Astrocyte of the spinal cord (primary cell): Measurements from ENCODE around the gene PIEZO2.
"Not testable (repeated sequence)": the region's sequence is repeated elsewhere in the genome, so short reads cannot be mapped to it uniquely, and the experiment has no call there.

Source experiments
- DNase-seq: peaks from one replicate; pipeline ENCODE4 v3.0.0; 2011; ENCODE audit warnings: low read depth, low spot score
- H3K4me3 ChIP-seq: 2 replicates; pipeline ENCODE4 v1.5.1; 2011; ENCODE audit warnings: low read depth, mild to moderate bottlenecking, low read length, moderate library complexity
- CTCF ChIP-seq: IDR thresholded peaks from 2 replicates; pipeline ENCODE4 v1.5.1; 2012; ENCODE audit warnings: low read depth, mild to moderate bottlenecking, low read length, inconsistent platforms
- in situ Hi-C: cut with HindIII; loops from 2 replicates; pipeline ENCODE4 v1.10.0; 2017; ENCODE audit warnings: low sequenced_read_pairs

Gene PIEZO2

GRCh38 chr18:10927286-10927992, 221.9 kb downstream of the PIEZO2 start:
- in situ Hi-C loops, result no loop called here
- DNase-seq, result peak; percentile 88
- no peak for TF ChIP-seq CTCF
- H3K4me3 ChIP-seq, result no peak overlapping the region

GRCh38 chr18:10926621-10927161, 222.7 kb downstream of the PIEZO2 start:
- DNase-seq, result peak; percentile 68
- no peak overlapping the region for H3K4me3 ChIP-seq
- in situ Hi-C loops, result no loop called here
- TF ChIP-seq CTCF, result no peak

- in situ Hi-C loops, result no loop called here
- no peak for DNase-seq
- TF ChIP-seq CTCF, result no peak
- no peak overlapping the region for H3K4me3 ChIP-seq
Measured at GRCh38 chr18:10924290-10924689, 225.1 kb downstream of the PIEZO2 start.

GRCh38 chr18:10923551-10924070, 225.8 kb downstream of the PIEZO2 start:
- TF ChIP-seq CTCF, result no peak
- DNase-seq, result no peak
- in situ Hi-C loops, result no loop called here
- no peak overlapping the region for H3K4me3 ChIP-seq

- in situ Hi-C loops, result no loop called here
- no peak for TF ChIP-seq CTCF
- DNase-seq, result no peak
- no peak overlapping the region for H3K4me3 ChIP-seq
Measured at GRCh38 chr18:10923141-10923540, 226.2 kb downstream of the PIEZO2 start.

- H3K4me3 ChIP-seq, in situ Hi-C loops, DNase-seq: not testable (repeated sequence)
Measured at GRCh38 chr18:10922712-10923111, 226.7 kb downstream of the PIEZO2 start.

- H3K4me3 ChIP-seq, DNase-seq, in situ Hi-C loops: not testable (repeated sequence)
Measured at GRCh38 chr18:10920309-10920708, 229.1 kb downstream of the PIEZO2 start.
